K562 (cell line): ENCODE data around the gene SPEG. TPM values are rescaled to one million over a fixed set of nuclear protein-coding genes. Genes with fewer than 3 reads are reported as not detected.

Experiments used
- KAT7 ChIP-seq: sonication (generic); formaldehyde crosslinking; IDR thresholded peaks from 2 replicates; pipeline ENCODE4 v1.8.0; 2022; ENCODE audit warnings: missing genetic modification reagents, mild to moderate bottlenecking, borderline replicate concordance
- MBD2 ChIP-seq: sonication (generic); IDR thresholded peaks from 2 replicates; pipeline ENCODE4 v1.6.1; 2016; ENCODE audit warnings: low read depth, borderline replicate concordance
- MYC ChIP-seq, 2 experiments: fragments of 250-450 bp in 1 of 2; sonication (Bioruptor Pico) in 1 of 2; IDR thresholded peaks; 2 replicates each; pipeline versions ENCODE4 v1.5.1 to v1.6.1; 2012 to 2021; ENCODE audit warnings: low read depth in 2 of 2, borderline replicate concordance in 1 of 2, improper control_type of control experiment in 1 of 2, low read length in 1 of 2, mild to moderate bottlenecking in 1 of 2, moderate library complexity in 1 of 2
- NFXL1 ChIP-seq: fragments of 450-650 bp; formaldehyde crosslinking; IDR thresholded peaks from 2 replicates; pipeline ENCODE4 v1.4.0; 2021; ENCODE audit warnings: mild to moderate bottlenecking
- NR1H2 ChIP-seq: sonication (generic); formaldehyde crosslinking; IDR thresholded peaks from 2 replicates; pipeline ENCODE4 v1.4.0; 2020; ENCODE audit warnings: mild to moderate bottlenecking, missing genetic modification reagents
- ZNF785 ChIP-seq: fragments of 250-450 bp; sonication (Bioruptor Pico); IDR thresholded peaks from 2 replicates; pipeline ENCODE4 v1.4.0; 2020; ENCODE audit warnings: mild to moderate bottlenecking
- polyA plus RNA-seq, 8 experiments: library from polyadenylated mRNA; depleted of rRNA in 4 of 8; stranded (reverse) in 5 of 8; unstranded in 3 of 8; fragments of >200 nt; fragmentation: Nextera tagmentation in 2 of 8; fragmentation: Illumina TruSeq in 1 of 8; extraction: Ambion mirVana in 2 of 8; extraction: Trizol in 1 of 8; gene quantifications; 2 replicates each; pipeline versions ENCODE4 v1.2.1 to v1.2.3, GENCODE V29; 2011 to 2014; ENCODE audit warnings: inconsistent platforms in 1 of 8, missing spikeins in 1 of 8
- total RNA-seq, 7 experiments: library from RNA; depleted of rRNA in 6 of 7; stranded (reverse); fragments of >200 nt in 6 of 7; fragmentation: Illumina TruSeq in 2 of 7; extraction: Trizol in 2 of 7; gene quantifications; 2 replicates each; pipeline versions ENCODE4 v1.2.1 to v1.2.3, GENCODE V29; 2011 to 2021; ENCODE audit warnings: low replicate concordance in 1 of 7
- TF ChIP-seq, protein P1 (sequence below): fragments of 250-450 bp; sonication (Bioruptor Pico); IDR thresholded peaks from 2 replicates; pipeline ENCODE4 v1.5.1; 2021; ENCODE audit warnings: mild to moderate bottlenecking
- TF ChIP-seq, protein P2 (sequence below), 2 experiments: IDR thresholded peaks; 2 replicates each; pipeline ENCODE4 v1.6.1; 2012; ENCODE audit warnings: improper control_type of control experiment in 2 of 2, low read depth in 2 of 2, low read length in 2 of 2, borderline replicate concordance in 1 of 2
- TF ChIP-seq, protein P3 (sequence below), 2 experiments: fragments of 450-650 bp; IDR thresholded peaks; 2 replicates each; pipeline ENCODE4 v1.6.1; 2016; ENCODE audit warnings: mild to moderate bottlenecking in 2 of 2, borderline replicate concordance in 1 of 2, low read depth in 1 of 2, moderate library complexity in 1 of 2
- TF ChIP-seq, protein P4 (sequence below): fragments of 450-650 bp; IDR thresholded peaks from 2 replicates; pipeline ENCODE4 v1.6.1; 2016; ENCODE audit warnings: missing biosample characterization, missing genetic modification characterization
- TF ChIP-seq, protein P5 (sequence below), 2 experiments: fragments of 450-650 bp; conservative IDR thresholded peaks; 2 replicates each; pipeline ENCODE4 v1.6.1; 2017; ENCODE audit warnings: mild to moderate bottlenecking in 2 of 2, moderate library complexity in 2 of 2

The SPEG gene
- total and polyA plus RNA-seq, 9 of the 15 experiments (the other 6 are each of a cell fraction or from before 2014, with no cell fraction given) = 0.49 to 8.7 (median 3.0) TPM

DNA sequence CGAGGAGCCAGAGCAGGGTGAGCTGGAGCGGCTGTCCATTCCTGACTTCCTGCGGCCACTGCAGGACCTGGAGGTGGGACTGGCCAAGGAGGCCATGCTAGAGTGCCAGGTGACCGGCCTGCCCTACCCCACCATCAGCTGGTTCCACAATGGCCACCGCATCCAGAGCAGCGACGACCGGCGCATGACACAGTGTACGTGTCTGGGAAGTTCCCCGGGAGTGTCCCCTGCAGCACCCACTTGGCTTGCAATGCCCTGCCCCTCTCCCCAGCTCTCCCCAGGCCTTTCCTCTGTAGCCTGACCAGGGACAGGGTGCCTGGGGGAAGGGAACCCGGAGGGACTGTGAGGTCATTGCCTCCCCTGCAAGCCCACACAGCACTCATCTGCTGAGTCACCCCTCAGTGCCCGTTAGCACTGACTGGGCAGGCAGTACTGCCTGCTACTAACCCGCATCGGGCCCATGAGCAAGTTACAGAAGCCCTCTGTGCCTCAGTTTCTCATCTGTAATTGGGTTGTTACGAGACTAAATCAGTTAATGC is 34.6 kb downstream of the SPEG start (continued):
- TF ChIP-seq, protein P1, sequence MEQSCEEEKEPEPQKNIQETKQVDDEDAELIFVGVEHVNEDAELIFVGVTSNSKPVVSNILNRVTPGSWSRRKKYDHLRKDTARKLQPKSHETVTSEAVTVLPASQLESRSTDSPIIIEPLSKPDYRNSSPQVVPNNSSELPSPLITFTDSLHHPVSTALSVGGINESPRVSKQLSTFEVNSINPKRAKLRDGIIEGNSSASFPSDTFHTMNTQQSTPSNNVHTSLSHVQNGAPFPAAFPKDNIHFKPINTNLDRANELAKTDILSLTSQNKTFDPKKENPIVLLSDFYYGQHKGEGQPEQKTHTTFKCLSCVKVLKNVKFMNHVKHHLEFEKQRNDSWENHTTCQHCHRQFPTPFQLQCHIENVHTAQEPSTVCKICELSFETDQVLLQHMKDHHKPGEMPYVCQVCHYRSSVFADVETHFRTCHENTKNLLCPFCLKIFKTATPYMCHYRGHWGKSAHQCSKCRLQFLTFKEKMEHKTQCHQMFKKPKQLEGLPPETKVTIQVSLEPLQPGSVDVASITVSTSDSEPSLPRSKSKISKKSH (CRISPR knock-in tag) = no peak
- TF ChIP-seq NFXL1 (no peak), MYC (IDR thresholded peaks at IDR 0.05; ENCODE audit: low read depth, low read length) (no peak), MYC (CRISPR knock-in tag; IDR thresholded peaks at IDR 0.05; ENCODE audit: borderline replicate concordance, low read depth) (no peak), MBD2 (no peak), KAT7 (no peak), NR1H2 (CRISPR knock-in tag) (no peak), ZNF785 (CRISPR knock-in tag) (no peak)
- TF ChIP-seq, protein P2, sequence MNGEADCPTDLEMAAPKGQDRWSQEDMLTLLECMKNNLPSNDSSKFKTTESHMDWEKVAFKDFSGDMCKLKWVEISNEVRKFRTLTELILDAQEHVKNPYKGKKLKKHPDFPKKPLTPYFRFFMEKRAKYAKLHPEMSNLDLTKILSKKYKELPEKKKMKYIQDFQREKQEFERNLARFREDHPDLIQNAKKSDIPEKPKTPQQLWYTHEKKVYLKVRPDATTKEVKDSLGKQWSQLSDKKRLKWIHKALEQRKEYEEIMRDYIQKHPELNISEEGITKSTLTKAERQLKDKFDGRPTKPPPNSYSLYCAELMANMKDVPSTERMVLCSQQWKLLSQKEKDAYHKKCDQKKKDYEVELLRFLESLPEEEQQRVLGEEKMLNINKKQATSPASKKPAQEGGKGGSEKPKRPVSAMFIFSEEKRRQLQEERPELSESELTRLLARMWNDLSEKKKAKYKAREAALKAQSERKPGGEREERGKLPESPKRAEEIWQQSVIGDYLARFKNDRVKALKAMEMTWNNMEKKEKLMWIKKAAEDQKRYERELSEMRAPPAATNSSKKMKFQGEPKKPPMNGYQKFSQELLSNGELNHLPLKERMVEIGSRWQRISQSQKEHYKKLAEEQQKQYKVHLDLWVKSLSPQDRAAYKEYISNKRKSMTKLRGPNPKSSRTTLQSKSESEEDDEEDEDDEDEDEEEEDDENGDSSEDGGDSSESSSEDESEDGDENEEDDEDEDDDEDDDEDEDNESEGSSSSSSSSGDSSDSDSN (IDR thresholded peaks at IDR 0.05; ENCODE audit: borderline replicate concordance in 1 of 2, low read depth in 2 of 2, low read length in 2 of 2) = no peak
- TF ChIP-seq, protein P3, sequence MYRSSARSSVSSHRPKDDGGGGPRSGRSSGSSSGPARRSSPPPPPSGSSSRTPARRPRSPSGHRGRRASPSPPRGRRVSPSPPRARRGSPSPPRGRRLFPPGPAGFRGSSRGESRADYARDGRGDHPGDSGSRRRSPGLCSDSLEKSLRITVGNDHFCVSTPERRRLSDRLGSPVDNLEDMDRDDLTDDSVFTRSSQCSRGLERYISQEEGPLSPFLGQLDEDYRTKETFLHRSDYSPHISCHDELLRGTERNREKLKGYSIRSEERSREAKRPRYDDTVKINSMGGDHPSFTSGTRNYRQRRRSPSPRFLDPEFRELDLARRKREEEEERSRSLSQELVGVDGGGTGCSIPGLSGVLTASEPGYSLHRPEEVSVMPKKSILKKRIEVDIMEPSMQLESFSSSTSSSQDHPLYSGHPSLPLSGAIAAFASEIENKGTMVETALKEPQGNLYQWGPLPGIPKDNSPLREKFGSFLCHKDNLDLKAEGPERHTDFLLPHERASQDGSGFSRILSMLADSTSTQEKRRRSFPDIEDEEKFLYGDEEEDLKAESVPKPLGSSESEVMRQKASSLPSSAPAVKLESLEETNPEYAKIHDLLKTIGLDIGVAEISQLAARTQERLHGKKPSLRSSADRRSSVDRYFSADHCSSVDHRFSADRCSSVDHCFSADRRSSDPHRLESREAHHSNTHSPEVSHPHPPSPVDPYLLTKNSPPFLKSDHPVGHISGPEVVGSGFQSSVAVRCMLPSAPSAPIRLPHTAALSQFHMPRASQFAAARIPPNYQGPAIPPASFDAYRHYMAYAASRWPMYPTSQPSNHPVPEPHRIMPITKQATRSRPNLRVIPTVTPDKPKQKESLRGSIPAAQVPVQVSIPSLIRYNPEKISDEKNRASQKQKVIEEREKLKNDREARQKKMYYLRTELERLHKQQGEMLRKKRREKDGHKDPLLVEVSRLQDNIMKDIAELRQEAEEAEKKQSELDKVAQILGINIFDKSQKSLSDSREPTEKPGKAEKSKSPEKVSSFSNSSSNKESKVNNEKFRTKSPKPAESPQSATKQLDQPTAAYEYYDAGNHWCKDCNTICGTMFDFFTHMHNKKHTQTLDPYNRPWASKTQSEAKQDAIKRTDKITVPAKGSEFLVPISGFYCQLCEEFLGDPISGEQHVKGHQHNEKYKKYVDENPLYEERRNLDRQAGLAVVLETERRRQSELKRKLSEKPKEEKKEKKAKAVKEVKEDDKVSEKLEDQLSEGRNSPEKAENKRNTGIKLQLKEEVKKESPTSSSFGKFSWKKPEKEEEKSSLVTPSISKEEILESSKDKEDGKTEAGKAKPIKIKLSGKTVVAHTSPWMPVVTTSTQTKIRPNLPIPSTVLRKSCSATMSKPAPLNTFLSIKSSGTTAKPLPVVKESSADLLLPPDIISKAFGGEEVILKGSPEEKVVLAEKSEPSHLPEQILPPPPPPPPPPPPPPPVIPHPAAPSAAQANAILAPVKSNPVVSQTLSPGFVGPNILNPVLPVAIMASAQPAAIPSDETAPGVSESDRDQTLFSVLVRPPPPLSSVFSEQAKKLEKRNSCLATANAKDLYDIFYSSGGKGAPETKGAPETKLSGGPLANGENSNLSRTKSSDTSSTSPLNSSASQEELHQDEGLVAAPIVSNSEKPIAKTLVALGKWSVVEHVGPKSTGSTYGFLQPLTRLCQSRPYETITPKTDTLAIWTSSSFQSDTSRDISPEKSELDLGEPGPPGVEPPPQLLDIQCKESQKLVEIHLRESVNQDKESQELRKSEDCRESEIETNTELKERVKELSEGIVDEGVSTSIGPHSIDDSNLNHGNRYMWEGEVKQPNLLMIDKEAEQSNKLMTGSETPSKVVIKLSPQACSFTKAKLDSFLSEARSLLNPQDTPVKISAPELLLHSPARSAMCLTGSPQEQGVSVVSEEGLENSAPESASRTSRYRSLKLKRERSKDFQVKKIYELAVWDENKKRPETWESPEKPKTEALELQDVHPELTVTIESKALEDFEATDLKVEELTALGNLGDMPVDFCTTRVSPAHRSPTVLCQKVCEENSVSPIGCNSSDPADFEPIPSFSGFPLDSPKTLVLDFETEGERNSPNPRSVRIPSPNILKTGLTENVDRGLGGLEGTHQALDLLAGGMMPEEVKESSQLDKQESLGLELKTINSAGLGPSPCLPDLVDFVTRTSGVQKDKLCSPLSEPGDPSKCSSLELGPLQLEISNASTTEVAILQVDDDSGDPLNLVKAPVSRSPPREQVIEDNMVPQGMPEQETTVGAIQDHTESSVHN (IDR thresholded peaks at IDR 0.05; ENCODE audit: borderline replicate concordance in 1 of 2, low read depth in 1 of 2) = no peak
- TF ChIP-seq, protein P4, sequence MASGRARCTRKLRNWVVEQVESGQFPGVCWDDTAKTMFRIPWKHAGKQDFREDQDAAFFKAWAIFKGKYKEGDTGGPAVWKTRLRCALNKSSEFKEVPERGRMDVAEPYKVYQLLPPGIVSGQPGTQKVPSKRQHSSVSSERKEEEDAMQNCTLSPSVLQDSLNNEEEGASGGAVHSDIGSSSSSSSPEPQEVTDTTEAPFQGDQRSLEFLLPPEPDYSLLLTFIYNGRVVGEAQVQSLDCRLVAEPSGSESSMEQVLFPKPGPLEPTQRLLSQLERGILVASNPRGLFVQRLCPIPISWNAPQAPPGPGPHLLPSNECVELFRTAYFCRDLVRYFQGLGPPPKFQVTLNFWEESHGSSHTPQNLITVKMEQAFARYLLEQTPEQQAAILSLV (tag) = no peak
- TF ChIP-seq, protein P5, sequence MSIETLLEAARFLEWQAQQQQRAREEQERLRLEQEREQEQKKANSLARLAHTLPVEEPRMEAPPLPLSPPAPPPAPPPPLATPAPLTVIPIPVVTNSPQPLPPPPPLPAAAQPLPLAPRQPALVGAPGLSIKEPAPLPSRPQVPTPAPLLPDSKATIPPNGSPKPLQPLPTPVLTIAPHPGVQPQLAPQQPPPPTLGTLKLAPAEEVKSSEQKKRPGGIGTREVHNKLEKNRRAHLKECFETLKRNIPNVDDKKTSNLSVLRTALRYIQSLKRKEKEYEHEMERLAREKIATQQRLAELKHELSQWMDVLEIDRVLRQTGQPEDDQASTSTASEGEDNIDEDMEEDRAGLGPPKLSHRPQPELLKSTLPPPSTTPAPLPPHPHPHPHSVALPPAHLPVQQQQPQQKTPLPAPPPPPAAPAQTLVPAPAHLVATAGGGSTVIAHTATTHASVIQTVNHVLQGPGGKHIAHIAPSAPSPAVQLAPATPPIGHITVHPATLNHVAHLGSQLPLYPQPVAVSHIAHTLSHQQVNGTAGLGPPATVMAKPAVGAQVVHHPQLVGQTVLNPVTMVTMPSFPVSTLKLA (conservative IDR thresholded peaks at IDR 0.05) = no peak
